HFFc6 (cell line): ENCODE results near the gene SLC3A2. TPM values are rescaled to one million over a fixed set of nuclear protein-coding genes. Genes with fewer than 3 reads are reported as not detected.
A peak's percentile ranks its signal among the peaks of the same experiment; 100 is the strongest.

Source experiments
- DNase-seq: peaks from one replicate; pipeline ENCODE4 v3.0.0-alpha.2; 2018
- H3K27ac Mint-ChIP-seq: 2 replicates; pipeline ENCODE4 v1.8.0; 2020; ENCODE audit warnings: mild to moderate bottlenecking, mixed read lengths
- H3K27me3 Mint-ChIP-seq: 2 replicates; pipeline ENCODE4 v1.8.0; 2021; ENCODE audit warnings: mild to moderate bottlenecking, moderate library complexity, mixed read lengths; ENCODE audit not compliant: insufficient read depth
- H3K36me3 Mint-ChIP-seq: 2 replicates; pipeline ENCODE4 v1.8.0; 2021; ENCODE audit warnings: low read depth, mixed read lengths
- H3K4me1 Mint-ChIP-seq: 2 replicates; pipeline ENCODE4 v1.8.0; 2020; ENCODE audit warnings: low read depth, mixed read lengths
- H3K4me3 Mint-ChIP-seq: 2 replicates; pipeline ENCODE4 v1.8.0; 2020; ENCODE audit warnings: mild to moderate bottlenecking, moderate library complexity, mixed read lengths
- H3K9me3 Mint-ChIP-seq: 2 replicates; pipeline ENCODE4 v1.8.0; 2020; ENCODE audit warnings: mild to moderate bottlenecking, mixed read lengths
- CTCF ChIP-seq: fragments of 200-600 bp; sonication (generic); IDR thresholded peaks from 2 replicates; pipeline ENCODE4 v1.5.0; 2021; ENCODE audit warnings: antibody characterized with exemption, mild to moderate bottlenecking
- total RNA-seq, 6 experiments: library from RNA; stranded (reverse); fragmentation: NEBNext Ultra II Directional; extraction: Animal tissue kit (Norgen Biotek cat#: 25700); gene quantifications; 2 replicates in 1 of 6; 3 replicates in 5 of 6; pipeline ENCODE4 v1.2.3, GENCODE V29; 2021

SLC3A2 gene
- total RNA-seq, 6 experiments from 2014 or later: 140 to 206 (median 180) TPM

GRCh38 chr11:62897311-62897710 lies 16.6 kb downstream of the SLC3A2 start:
- no peak for DNase-seq
- Mint-ChIP-seq H3K9me3 (no peaks in the 10 kb centered on the region), H3K4me1 (peaks cover 2% of the 10 kb centered on the region; the same call in 1 of the 2 replicates), H3K27me3 (peaks cover 37% of the 10 kb centered on the region), H3K36me3 (no peaks in the 10 kb centered on the region), H3K27ac (no peak overlapping the region), H3K4me3 (no peak overlapping the region)
- TF ChIP-seq CTCF: no peak

DNA sequence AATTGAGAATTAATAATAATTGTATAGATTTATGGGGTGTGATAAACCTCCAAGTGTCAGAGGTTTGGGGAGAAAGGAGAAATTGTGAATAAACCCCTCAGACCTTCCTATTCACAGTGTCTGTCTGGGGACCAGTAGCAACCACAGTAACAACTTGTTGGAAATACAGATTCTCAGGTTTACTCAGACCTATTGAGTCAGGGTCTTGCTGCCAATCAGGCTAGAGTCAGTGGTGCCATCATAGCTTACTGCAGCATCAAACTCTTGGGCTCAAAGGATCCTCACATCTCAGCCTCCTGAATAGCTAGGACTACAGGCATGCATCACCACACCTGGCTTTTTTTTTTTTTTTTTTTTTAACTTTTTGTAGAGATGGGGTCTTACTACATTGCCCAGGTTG lies 17.3 kb downstream of the SLC3A2 start:
- no peak overlapping the region for H3K4me3 Mint-ChIP-seq
- no peaks in the 10 kb centered on the region for H3K9me3 Mint-ChIP-seq
- no peaks in the 10 kb centered on the region for H3K36me3 Mint-ChIP-seq
- peaks cover 9% of the 10 kb centered on the region for H3K4me1 Mint-ChIP-seq
- TF ChIP-seq CTCF: no peak
- no peak for DNase-seq
- H3K27ac Mint-ChIP-seq: no peak overlapping the region
- H3K27me3 Mint-ChIP-seq: peaks cover 38% of the 10 kb centered on the region

GRCh38 chr11:62902932-62903331 lies 22.2 kb downstream of the SLC3A2 start:
- Mint-ChIP-seq H3K4me3 (peak overlapping the region; percentile 29), H3K27me3 (peaks cover 31% of the 10 kb centered on the region), H3K36me3 (no peaks in the 10 kb centered on the region), H3K9me3 (no peaks in the 10 kb centered on the region), H3K4me1 (peaks cover 19% of the 10 kb centered on the region), H3K27ac (no peak overlapping the region)
- DNase-seq: no peak
- no peak for TF ChIP-seq CTCF

- Mint-ChIP-seq H3K4me1 (peaks cover 19% of the 10 kb centered on the region), H3K27ac (no peak overlapping the region), H3K4me3 (peak overlapping the region; percentile 35), H3K9me3 (no peaks in the 10 kb centered on the region), H3K36me3 (no peaks in the 10 kb centered on the region), H3K27me3 (peaks cover 21% of the 10 kb centered on the region)
- no peak for DNase-seq
- TF ChIP-seq CTCF: no peak
Measured at GRCh38 chr11:62905296-62905695, 24.6 kb downstream of the SLC3A2 start.

DNA sequence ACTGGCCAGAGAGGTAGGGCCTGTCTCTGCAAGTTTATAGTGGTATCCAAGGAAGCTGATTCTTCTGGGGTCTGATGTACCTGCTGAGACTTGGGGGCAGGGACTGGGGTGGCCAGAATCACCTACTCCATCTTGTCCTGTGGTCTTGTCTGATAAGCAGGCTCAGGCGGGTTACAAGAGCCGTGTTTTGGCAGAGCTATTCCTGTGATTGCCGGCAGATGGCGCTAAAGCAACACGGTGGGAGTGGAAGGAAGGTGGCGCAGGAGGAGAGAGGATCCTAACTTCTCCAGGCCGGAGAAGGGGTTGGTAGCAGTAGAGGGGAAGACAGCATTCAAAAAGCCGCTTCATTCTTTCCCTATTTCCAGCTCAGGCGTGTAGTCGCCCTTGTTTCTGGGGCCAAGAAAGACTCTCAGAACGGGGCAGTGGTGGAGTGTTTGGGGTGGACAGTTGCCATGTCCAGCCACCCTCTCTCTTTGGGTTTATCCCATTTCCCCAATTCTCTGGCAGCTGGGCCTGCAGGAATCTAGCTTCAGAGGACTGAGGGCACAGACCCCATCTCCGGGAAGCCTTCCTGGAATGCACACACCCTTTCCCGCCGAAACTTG lies 25.3 kb downstream of the SLC3A2 start:
- DNase-seq: peak; percentile 66
- Mint-ChIP-seq H3K4me3 (no peak overlapping the region), H3K27me3 (peaks cover 16% of the 10 kb centered on the region), H3K36me3 (no peaks in the 10 kb centered on the region), H3K27ac (no peak overlapping the region), H3K4me1 (peaks cover 19% of the 10 kb centered on the region), H3K9me3 (no peaks in the 10 kb centered on the region)
- TF ChIP-seq CTCF: peak; percentile 98
